ENCODE measurements around the gene PRPF40B.

DNA sequence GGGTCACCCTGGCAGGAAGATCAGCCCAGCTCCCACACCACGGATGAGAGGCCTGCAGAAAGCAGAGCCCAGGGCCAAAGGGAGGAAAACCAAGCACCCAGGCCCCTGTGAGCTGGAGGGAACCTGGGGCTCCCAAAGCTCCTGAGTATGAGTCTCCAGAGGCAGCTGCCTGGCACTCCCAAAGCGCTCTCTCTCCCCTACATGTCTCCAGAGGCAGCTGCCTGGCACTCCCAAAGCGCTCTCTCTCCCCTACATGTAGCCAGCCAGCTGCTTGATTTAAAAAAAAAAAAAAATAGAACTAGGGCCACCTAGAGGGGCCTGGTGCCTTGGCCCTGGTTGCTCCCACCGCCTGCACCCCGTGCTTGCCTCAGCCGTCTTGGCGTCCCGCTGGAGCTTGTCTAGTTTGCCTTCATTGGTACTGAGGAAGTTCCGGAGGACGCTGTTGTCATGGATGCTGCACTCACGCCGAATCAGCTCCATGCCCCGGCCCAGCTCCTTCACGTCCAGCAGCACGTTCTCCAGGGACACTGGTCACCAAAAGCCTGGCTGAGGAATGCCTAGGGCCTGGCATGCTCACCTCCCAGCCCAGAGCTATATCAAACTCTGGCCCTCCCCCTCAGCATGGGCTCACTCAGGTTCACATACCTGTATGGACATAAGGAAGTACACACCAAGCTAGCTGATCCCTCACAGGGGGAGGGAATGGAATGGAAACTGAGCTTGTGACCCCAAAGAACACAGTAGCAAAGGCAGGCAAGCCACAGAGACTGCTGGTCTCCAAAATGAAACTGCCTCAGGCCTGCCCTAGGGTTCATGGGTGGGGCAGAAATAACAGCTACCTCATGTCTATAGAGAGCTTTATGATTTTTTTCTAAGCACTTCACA is 24.7 kb downstream of the PRPF40B start:
- TF ChIP-seq, protein P1, sequence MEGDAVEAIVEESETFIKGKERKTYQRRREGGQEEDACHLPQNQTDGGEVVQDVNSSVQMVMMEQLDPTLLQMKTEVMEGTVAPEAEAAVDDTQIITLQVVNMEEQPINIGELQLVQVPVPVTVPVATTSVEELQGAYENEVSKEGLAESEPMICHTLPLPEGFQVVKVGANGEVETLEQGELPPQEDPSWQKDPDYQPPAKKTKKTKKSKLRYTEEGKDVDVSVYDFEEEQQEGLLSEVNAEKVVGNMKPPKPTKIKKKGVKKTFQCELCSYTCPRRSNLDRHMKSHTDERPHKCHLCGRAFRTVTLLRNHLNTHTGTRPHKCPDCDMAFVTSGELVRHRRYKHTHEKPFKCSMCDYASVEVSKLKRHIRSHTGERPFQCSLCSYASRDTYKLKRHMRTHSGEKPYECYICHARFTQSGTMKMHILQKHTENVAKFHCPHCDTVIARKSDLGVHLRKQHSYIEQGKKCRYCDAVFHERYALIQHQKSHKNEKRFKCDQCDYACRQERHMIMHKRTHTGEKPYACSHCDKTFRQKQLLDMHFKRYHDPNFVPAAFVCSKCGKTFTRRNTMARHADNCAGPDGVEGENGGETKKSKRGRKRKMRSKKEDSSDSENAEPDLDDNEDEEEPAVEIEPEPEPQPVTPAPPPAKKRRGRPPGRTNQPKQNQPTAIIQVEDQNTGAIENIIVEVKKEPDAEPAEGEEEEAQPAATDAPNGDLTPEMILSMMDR (IDR thresholded peaks at IDR 0.05) = no peak
- no peak for TF ChIP-seq EZH2 (IDR thresholded peaks at IDR 0.05; ENCODE audit: borderline replicate concordance, insufficient read depth, low read depth, low read length, poor library complexity, severe bottlenecking)

Data from B cell (primary cell).